GDM1 (cell line): Measurements from ENCODE around the gene CACYBP.
"Not testable (repeated sequence)": the region's sequence is repeated elsewhere in the genome, so short reads cannot be mapped to it uniquely, and the experiment has no call there.

Experiments used
- DNase-seq: peaks from one replicate; lab custom pipeline; 2025; lab: John Stamatoyannopoulos, UW

CACYBP gene

DNA sequence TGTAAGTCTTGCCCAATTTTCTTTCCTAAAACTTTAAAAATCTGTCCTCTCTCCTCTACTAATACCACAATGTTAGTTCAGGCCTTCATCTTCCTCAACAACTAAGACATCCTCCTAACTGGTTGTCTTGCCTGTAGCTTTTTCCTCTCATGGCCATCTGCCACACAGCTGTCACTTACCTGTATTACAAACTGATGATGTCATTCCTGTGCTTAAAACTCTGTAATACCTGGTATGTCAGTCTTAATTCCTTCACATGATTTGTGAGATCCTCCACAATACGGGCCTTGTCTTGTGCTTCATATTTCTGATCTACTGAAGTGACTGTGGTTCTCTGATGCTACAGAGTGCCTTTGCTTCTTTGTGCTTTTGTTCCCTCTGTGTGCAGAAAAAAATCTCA is 13.7 kb downstream of the CACYBP start:
- no peak for DNase-seq

DNA sequence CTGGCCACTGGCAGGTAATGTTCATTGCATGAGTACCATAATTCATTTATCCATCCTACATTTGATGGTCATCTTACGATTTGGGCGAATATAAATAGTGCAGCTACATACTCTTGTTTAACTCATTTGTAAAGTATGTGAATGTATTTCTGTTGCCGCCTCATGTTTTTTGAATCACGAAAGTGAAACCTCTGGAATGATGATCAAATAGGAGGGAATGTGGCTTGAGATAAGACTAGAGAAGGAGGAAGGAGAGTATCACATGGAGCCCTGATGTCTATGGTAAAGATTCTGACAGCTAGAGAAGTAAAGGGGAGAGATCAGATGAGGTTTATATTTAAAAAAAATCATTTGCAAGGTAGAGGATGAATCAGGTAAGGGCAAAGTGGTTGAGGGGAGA is 15.5 kb downstream of the CACYBP start:
- DNase-seq, result no peak

DNA sequence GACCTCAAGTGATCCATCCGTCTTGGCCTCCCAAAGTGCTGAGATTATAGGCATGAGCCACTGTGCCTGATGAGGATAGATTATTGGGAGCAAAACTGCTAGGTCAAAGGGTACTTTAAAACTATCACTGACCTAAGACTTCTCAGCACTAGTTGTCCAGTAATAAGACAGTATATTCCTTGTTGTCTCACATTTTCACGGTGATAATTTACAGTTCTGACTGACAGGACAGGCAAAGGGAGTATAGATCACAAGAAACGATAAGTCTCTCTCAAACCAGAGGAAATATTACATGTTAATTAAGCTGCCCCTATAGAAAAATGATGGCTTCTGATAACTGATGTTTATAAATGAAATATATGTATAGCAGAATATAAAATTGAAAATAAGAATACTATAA is 19.8 kb downstream of the CACYBP start:
- no peak for DNase-seq

DNA sequence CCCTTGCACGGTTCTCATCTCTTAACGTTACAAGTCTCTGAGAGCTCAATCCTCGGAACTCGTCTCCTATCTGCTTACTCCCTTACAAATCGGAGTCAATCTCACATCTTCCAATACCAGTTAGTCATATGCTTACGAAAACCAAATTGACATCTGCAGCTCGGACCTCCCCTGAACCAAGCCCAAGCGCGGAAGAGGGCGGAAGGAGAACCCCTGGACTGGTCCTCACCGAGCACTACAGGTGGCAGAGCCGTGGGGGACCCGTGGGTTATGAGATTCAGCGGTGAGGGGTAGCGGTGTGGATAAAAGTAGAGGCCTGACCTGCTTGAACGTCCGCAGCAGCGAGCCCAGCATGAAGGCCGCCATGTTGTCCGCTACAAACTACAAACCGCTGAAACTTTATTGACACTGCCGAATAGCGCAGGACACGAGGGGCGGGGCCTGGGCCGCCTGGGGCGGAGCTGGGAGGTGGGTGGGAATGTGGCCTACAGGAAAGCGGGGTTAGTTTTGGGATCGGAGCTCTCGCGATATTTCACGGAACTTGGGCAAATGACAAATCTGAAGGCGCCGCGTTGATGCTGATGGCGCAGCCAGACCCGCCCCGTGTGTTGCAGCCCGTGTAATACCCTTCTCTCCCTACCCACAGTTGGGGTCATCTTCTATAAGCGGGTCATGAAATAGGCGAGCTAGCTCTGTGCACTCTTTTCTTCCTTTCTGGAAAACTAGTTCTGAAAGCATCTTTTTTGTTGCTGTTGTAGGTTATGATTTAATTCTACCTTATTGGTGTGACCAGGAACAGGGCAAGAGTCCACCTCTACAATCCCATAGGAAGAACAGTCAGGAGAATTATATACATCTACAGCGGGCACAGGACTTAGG is 23.5 kb downstream of the CACYBP start, which contains the start of gene MRPS14:
TSS of gene MRPS14 (minus strand) at position 383 of the 879 bp plus-strand sequence. CDS start at position 366, 17 bp downstream.
- DNase-seq, result peak; percentile 92

DNA sequence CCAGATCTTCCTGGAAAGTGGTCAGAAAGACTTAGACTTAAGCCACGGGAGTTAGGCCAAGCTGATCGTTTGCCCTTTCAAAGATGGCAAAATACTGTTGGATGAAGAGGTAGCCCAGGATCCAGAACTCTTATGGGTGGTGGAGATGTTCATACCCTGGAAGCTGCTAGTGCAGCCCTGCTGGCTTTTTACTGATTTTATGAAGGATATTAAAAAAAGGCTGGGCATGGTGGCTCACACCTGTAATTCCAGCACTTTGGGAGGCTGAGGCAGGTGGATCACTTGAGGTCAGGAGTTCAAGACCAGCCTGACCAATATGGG is 24.1 kb downstream of the CACYBP start:
- not testable (repeated sequence) for DNase-seq

DNA sequence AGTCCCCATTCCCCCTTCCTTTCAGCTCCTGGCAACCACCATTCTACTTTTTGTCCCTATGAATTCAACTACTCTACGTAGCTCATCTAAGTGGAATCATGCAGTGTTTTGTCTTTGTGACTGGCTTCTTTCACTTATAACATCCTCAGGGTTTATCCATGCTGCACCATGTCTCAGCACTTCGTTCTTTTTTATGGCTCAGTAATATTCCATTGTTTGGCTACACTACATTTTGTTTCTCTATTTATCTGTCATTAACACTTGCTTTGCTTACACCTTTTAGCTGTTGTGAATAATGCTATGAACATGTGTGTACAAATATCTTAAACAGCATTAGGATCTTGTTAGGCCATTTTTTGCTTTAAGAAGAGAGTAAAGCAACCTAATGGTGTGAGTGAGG is 25.0 kb downstream of the CACYBP start:
- no peak for DNase-seq

DNA sequence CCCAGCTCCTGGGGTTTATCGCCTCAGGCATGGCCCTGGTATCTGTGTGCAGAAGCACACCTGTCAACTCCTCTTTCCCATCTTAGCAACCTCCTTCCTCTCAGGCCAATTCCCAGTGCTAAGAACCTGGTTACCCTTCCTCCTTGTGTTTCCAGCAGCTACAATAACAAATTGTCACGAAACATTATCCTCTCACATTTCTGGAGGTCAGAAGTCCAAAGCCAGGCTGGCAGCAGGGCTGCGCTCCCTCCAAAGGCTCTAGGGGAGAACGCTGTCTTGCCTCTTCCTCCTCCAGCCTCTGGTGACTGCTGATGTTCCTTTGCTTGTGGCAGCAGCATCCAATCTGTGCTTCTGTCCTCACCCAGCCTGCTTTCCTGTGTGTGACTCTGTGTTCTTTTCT is 34.2 kb downstream of the CACYBP start:
- DNase-seq, result no peak

DNA sequence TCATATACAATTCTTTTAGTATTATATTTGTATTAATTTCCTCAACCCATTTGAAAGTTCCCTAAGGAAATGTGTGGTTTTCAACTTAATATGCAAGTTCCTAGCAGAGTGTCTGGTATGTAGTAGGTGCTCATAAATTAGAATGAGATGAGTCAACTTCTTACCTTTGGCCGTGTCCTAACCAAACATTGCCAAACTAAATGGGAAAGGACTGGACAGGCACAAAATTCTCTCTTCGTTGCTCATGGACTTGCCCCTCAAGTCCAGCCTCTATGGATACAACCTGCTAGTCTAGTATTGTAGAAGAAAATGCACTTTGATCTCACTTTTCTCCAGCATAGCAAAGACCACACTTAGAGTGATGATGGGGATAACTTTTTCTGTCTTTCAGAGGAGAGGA is 35.0 kb downstream of the CACYBP start:
- no peak for DNase-seq

DNA sequence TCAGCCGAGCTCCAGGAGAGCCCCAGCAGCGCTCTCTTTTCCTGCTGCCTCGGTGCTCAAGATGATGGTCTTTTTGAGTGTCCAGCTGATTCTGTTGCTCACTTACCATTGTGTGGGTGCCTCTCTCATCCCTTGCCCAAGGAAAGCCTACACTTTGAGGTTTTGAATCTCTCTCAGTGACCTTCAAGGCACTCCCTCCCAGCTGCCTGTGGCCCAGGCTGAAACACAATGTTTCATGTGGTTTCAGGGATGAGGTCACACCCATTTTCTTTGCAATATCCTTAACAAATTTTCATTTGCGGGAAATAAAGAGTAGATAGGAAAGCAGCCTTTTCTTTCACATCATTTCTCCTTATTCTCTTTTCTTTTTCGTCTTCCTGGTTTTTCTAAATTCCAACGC is 36.1 kb downstream of the CACYBP start:
- no peak for DNase-seq

DNA sequence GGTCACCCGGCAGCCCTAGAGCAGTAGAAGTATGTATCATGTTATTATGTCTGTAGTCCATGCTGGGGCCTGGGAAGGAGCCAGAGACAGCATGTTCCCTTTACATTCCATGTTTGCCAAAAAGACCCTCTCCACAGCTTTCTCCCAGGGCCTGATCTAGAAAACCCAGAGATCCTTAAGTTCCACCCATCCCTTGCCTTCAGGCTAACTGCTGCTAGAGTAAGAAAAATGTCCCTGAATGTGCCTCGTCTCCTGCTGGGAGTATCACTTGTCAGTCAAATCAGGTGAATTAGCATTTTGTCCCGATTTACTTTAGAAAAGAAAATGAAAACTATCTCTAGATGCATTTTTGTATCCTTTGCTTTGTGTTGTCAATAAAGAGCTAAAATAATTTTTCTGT is 36.7 kb downstream of the CACYBP start:
- no peak for DNase-seq

DNA sequence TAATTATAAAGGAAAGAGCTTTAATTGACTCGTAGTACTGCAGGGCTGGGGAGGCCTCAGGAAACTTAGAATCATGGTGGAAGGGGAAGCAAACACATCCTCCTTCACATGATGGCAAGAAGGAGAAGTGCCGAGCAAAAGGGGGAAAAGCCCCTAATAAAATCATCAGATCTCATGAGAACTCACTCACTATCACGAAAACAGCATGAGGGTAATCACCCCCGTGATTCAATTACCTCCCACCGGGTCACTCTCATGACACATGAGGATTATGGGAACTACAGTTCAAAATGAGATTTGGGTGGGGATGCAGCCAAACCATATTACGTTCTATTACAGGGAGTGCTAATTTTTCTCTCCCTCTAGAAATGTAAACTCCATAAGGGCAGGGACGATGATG is 37.7 kb downstream of the CACYBP start:
- DNase-seq, result no peak

DNA sequence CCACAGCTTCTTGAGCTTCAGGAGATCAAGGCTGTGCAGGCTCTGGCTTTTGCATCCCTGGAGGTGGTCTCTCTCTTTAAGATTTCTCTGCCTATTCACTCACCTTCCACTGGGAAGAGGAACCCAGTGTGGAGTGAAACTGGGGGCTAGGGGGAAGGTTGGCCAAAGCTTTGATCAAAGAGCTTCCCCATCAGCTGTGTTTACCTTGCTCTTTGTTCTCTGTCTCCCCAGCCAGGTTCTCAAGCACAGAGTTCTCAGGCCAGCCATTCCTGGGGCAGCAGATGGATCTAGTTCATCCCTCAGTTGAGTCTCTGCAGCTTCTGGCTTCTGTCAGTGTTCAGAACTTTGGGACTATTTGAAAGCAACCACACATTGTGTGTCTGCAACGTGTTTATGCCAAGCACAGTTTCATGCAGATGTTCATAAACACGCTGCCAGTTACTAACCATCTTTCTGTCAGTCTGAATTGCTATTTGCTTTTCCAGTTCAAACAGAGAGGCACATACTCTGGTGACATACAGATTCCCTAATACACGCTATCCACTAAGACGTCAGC is 40.7 kb downstream of the CACYBP start:
- DNase-seq, result no peak

DNA sequence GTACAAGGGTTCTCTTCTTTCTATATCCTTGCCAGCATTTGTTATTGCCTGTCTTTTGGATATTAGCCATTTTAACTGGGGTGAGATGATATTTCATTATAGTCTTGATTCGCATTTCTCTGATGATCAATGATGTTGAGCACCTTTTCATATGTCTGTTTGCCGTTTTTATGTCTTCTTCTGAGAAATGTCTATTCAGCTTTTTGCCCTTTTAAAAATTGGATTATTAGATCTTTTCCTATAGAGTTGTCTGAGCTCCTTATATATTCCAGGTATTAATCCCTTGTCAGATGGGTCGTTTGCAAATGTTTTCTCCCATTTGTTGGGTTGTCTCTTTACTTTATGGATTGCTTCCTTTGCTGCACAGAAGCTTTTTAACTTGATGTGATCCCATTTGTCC is 42.9 kb downstream of the CACYBP start:
- DNase-seq, result no peak

DNA sequence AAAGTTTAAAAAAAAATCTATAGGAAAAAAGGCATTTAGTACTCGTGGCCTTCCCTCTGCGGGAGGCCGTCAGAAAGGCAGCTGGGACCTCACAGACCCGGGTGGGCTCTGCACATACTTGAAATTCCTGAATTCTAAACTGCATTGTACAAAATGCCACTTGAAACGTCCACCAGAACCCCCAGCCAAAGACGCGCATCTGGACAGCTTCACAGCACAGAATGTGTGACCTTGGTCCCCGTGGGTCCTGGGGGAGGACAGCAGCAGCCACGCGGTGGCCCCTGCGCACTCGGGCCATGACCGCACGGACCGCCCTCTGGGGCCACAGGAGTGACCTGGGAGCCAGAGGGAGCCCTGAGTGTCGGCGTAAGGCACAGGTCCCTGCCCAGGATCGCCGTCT is 44.1 kb downstream of the CACYBP start:
- no peak for DNase-seq

DNA sequence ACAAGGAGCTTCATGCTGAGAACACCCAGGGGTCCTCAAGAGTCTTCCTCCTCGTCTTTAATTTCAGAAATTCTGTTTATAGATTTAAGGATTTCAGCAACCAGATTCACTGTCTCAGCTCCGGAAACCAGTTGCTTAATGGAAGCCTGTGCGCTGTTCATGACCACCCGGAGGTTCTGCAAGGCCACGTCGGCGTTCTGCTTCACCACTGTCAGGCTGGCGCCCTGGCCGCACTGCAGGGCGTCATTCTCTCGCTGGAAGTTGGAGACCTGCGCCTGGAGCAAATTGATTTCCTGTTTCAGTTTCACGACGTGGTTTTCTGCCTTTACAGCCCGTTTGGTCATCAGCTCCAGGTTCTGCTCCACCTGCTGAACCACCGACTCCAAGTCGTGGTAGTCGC is 44.8 kb downstream of the CACYBP start:
- not testable (repeated sequence) for DNase-seq

DNA sequence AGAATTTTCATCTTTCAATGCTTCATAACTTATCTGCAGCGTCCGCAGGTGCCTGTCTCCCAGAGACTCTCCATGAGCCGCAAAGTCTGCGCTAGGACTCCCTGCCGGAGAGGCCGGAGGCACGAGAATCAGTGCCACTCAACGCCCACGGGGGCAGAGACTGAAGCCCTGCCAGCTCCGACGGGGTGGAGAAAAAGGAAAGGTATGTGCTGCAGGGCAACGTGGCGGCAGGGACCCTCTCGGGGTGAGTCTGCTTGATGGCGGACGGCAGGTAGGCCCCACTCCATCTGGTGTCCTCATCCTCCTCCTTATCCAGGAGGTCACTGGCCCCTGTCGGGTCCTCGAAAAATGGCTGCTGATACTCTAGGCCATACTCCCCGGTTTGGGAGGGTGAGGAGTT is 45.4 kb downstream of the CACYBP start:
- no peak for DNase-seq

DNA sequence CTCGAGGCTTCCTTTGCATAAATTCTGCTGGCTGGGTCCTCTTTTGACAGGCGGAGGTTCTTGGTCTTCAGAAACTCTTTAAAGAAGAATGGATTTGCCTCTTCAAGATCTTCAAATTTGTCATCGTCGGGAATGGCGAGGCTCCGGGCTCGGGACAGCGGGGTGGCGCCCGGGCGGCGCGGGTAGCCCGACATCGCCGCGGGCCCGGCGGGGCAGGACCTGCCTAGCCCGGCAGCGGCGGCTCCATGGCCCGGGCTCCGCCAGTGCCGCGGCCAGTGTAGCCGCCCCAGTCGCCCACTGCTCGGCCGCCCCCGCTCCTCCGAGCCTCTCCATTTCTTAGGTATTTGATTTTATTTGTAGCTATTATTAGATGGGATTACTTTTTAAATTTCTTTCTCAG is 45.8 kb downstream of the CACYBP start:
- DNase-seq, result no peak

DNA sequence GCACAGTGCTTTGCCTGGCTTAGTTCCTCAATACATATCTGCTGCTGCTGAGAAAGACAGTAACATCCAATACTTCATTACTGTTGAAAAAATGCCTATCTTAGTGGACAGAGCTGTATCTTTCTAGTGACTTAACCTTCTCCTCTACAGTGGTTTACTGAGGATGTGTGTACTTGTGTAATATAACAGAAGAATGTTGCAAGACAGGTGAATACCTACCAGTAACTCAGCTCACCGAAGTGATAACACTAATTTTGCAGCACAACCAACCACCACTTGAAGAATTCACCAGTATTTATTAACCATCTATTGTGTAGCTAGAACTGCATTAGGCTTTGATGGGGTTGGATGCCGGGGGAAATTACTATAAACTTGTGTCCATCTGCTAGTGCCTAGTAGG is 51.2 kb downstream of the CACYBP start:
- DNase-seq, result no peak

DNA sequence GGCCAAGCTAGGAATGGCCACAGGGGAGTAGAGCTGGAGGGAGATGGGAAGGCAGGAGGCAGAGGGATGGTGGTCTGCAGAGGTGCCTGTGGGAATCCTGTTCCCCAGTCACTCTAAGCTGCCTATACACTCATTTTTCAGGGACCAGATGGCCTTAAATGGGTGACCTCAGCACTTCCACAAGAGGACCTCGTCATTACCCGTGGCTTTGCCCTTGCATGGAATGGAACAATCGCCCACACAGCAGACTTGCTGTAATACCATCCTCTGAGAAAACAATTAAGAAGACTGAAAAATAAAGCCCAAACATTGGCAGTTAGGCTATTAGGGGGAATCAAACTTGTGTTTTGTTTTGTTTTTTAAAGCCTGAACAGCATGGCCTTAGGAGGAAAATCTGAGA is 55.0 kb downstream of the CACYBP start:
- no peak for DNase-seq
